K562 (cell line): ENCODE measurements around the gene HES3. TPM values are rescaled to one million over a fixed set of nuclear protein-coding genes. Genes with fewer than 3 reads are reported as not detected.
A peak's percentile ranks its signal among the peaks of the same experiment; 100 is the strongest.

ENCODE experiments used
- ATAC-seq: fragments of 200-7000 bp; cut with Tn5 transposase; 3 replicates; pipeline ENCODE4 v1.9.1; 2020; ENCODE audit warnings: moderate library complexity
- BruUV-seq: library from RNA; stranded (reverse); fragments of 400-500 nt; replicated peaks from 2 replicates; lab custom pipeline; 2021; lab: Mats Ljungman, UMichigan
- CTCF ChIA-PET: fragments of 300-600 bp; formaldehyde crosslinking; extraction: SDS; loops from one replicate; lab custom pipeline; 2021; ENCODE audit warnings: low intra/inter-chr PET ratio; lab: Yijun Ruan, JAX
- POLR2A ChIA-PET: fragments of 300-600, 350-650 bp; sonication (Branson Sonifier 250); formaldehyde crosslinking; extraction: SDS; loops from one replicate; lab custom pipeline; 2021; ENCODE audit warnings: antibody characterized with exemption, inconsistent platforms; lab: Yijun Ruan, JAX
- DNase-seq, 4 experiments: peaks; one replicate each; pipeline versions ENCODE4 v3.0.0 to v3.0.0-alpha.2; 2011 to 2018; ENCODE audit warnings: low spot score in 3 of 4, mixed read lengths in 3 of 4; ENCODE audit errors: extremely low read depth in 1 of 4
- FAIRE-seq: peaks from 2 replicates; lab custom pipeline; 2011; peaks lifted over from hg19 to GRCh38; lab: Jason Lieb, UNC
- H2AFZ ChIP-seq: 2 replicates; pipeline ENCODE4 v1.6.0; 2011; ENCODE audit warnings: low read depth, low read length, control low read depth, inconsistent platforms
- H3K27ac ChIP-seq: fragments of 200-600 bp; 3 replicates; pipeline ENCODE4 v1.8.0; 2011; ENCODE audit warnings: low read depth, mild to moderate bottlenecking, control low read depth, inconsistent platforms, low read length, moderate library complexity, mixed read lengths; ENCODE audit errors: extremely low read depth
- H3K27me3 ChIP-seq, 2 experiments: fragments of 300-600 bp in 1 of 2; 2 replicates in 1 of 2; 3 replicates in 1 of 2; pipeline versions ENCODE4 v1.6.0 to v1.8.0; 2011; ENCODE audit warnings: inconsistent platforms in 2 of 2, low read length in 2 of 2, mild to moderate bottlenecking in 1 of 2, mixed read lengths in 1 of 2, moderate library complexity in 1 of 2; ENCODE audit not compliant: control insufficient read depth in 2 of 2, insufficient read depth in 2 of 2
- H3K36me3 ChIP-seq: fragments of 300-600 bp; 3 replicates; pipeline ENCODE4 v1.8.0; 2011; ENCODE audit warnings: mild to moderate bottlenecking, low read length, inconsistent platforms; ENCODE audit not compliant: control insufficient read depth, insufficient read depth
- H3K4me1 ChIP-seq, 2 experiments: fragments of 200-600 bp in 1 of 2; replicated peaks in 1 of 2; 2 replicates in 1 of 2; 3 replicates in 1 of 2; pipeline versions ENCODE4 v1.5.1 to v1.8.0; 2011; ENCODE audit warnings: inconsistent platforms in 2 of 2, low read length in 2 of 2, mild to moderate bottlenecking in 1 of 2, mixed read lengths in 1 of 2, moderate library complexity in 1 of 2; ENCODE audit not compliant: control insufficient read depth in 2 of 2, insufficient read depth in 2 of 2
- H3K4me2 ChIP-seq: 2 replicates; pipeline ENCODE4 v1.6.1; 2011; ENCODE audit warnings: low read length, control low read depth, inconsistent platforms, mixed read lengths; ENCODE audit not compliant: insufficient read depth
- H3K4me3 ChIP-seq: fragments of 200-600 bp; sonication (generic), shearing (Covaris generic); 2 replicates; pipeline ENCODE4 v1.5.1; 2016; ENCODE audit warnings: control low read depth, inconsistent platforms
- H3K79me2 ChIP-seq: fragments of 200-600 bp; 3 replicates; pipeline ENCODE4 v1.8.0; 2011; ENCODE audit warnings: low read length, inconsistent platforms; ENCODE audit not compliant: control insufficient read depth, insufficient read depth
- H3K9ac ChIP-seq, 2 experiments: 2 replicates each; pipeline versions ENCODE4 v1.6.0 to v1.6.1; 2011; ENCODE audit warnings: low read depth in 2 of 2, low read length in 2 of 2, control low read depth in 1 of 2, inconsistent platforms in 1 of 2, mild to moderate bottlenecking in 1 of 2, mixed read lengths in 1 of 2; ENCODE audit not compliant: insufficient read depth in 1 of 2
- H3K9me1 ChIP-seq: one replicate; pipeline ENCODE4 v1.6.0; 2011; ENCODE audit warnings: inconsistent platforms, mild to moderate bottlenecking, low read length, moderate library complexity; ENCODE audit not compliant: control insufficient read depth, insufficient read depth
- H3K9me3 ChIP-seq: replicated peaks from 2 replicates; pipeline ENCODE4 v1.5.1; 2011; ENCODE audit warnings: low read depth, low read length, inconsistent platforms; ENCODE audit not compliant: control insufficient read depth, insufficient read depth
- H4K20me1 ChIP-seq: replicated peaks from 2 replicates; pipeline ENCODE4 v1.6.1; 2011; ENCODE audit warnings: low read length, inconsistent platforms, mixed read lengths; ENCODE audit not compliant: control insufficient read depth, insufficient read depth
- ARID3A ChIP-seq: IDR thresholded peaks from 2 replicates; pipeline ENCODE4 v1.6.1; 2012; ENCODE audit warnings: low read depth, low read length, improper control_type of control experiment, borderline replicate concordance
- ATF4 ChIP-seq: fragments of 450-650 bp; formaldehyde crosslinking; IDR thresholded peaks from 2 replicates; pipeline ENCODE4 v1.4.0; 2022; ENCODE audit warnings: mild to moderate bottlenecking, moderate library complexity
- BRF2 ChIP-seq: IDR thresholded peaks from 3 replicates; pipeline ENCODE4 v1.6.1; 2011; ENCODE audit warnings: borderline replicate concordance, mild to moderate bottlenecking; ENCODE audit not compliant: insufficient read length, insufficient read depth
- CBX3 ChIP-seq, 2 experiments: IDR thresholded peaks; 1 replicate in 1 of 2; 2 replicates in 1 of 2; pipeline ENCODE4 v1.6.1; 2012; ENCODE audit warnings: inconsistent platforms in 2 of 2, low read length in 2 of 2, borderline replicate concordance in 1 of 2, control low read depth in 1 of 2
- CREB1 ChIP-seq, 2 experiments: sonication (generic) in 1 of 2; formaldehyde crosslinking in 1 of 2; IDR thresholded peaks; 2 replicates each; pipeline versions ENCODE4 v1.6.1 to v1.8.0; 2012 to 2022; ENCODE audit warnings: inconsistent platforms in 1 of 2, mild to moderate bottlenecking in 1 of 2, missing genetic modification reagents in 1 of 2, moderate library complexity in 1 of 2
- FOXK2 ChIP-seq, 2 experiments: fragments of 450-650 bp; IDR thresholded peaks in 1 of 2; conservative IDR thresholded peaks in 1 of 2; 2 replicates each; pipeline ENCODE4 v1.6.1; 2016; ENCODE audit warnings: low read depth in 2 of 2, mild to moderate bottlenecking in 1 of 2
- HDAC3 ChIP-seq: fragments of 450-650 bp; IDR thresholded peaks from 2 replicates; pipeline ENCODE4 v1.6.1; 2018; ENCODE audit warnings: borderline replicate concordance, mild to moderate bottlenecking, moderate library complexity; ENCODE audit not compliant: partially characterized antibody
- HNRNPH1 ChIP-seq: fragments of 200-400 bp; formaldehyde crosslinking; optimal IDR thresholded peaks from 2 replicates; pipeline ENCODE3; 2017; ENCODE audit warnings: low read depth, mild to moderate bottlenecking, low read length, moderate library complexity
- NFE2 ChIP-seq: IDR thresholded peaks from 2 replicates; pipeline ENCODE4 v1.6.1; 2014; ENCODE audit warnings: antibody characterized with exemption, low read depth
- NRF1 ChIP-seq, 2 experiments: fragments of 450-650 bp; IDR thresholded peaks in 1 of 2; conservative IDR thresholded peaks in 1 of 2; 2 replicates each; pipeline ENCODE4 v1.6.1; 2014; ENCODE audit warnings: mild to moderate bottlenecking in 2 of 2
- NUFIP1 ChIP-seq: fragments of 450-650 bp; IDR thresholded peaks from 2 replicates; pipeline ENCODE4 v1.6.1; 2018; ENCODE audit not compliant: partially characterized antibody
- RBM17 ChIP-seq: fragments of 200-400 bp; formaldehyde crosslinking; IDR thresholded peaks from 2 replicates; pipeline ENCODE4 v1.6.1; 2017; ENCODE audit warnings: low read depth, mild to moderate bottlenecking, low read length, borderline replicate concordance
- SMARCA5 ChIP-seq: fragments of 450-650 bp; IDR thresholded peaks from 2 replicates; pipeline ENCODE4 v1.6.1; 2016
- TEAD4 ChIP-seq, 2 experiments: sonication (generic) in 1 of 2; formaldehyde crosslinking in 1 of 2; IDR thresholded peaks; 2 replicates each; pipeline versions ENCODE4 v1.6.1 to v1.8.0; 2012 to 2022; ENCODE audit warnings: borderline replicate concordance in 1 of 2, inconsistent platforms in 1 of 2, low read length in 1 of 2, mild to moderate bottlenecking in 1 of 2, missing genetic modification reagents in 1 of 2
- TGIF2 ChIP-seq: sonication (generic); formaldehyde crosslinking; IDR thresholded peaks from 2 replicates; pipeline ENCODE4 v1.8.1; 2022; ENCODE audit warnings: mild to moderate bottlenecking, missing genetic modification reagents, moderate library complexity
- U2AF1 ChIP-seq: fragments of 200-400 bp; formaldehyde crosslinking; optimal IDR thresholded peaks from 2 replicates; pipeline ENCODE3; 2017; ENCODE audit warnings: mild to moderate bottlenecking, low read depth, low read length, moderate library complexity
- ZNF347 ChIP-seq: fragments of 450-650 bp; formaldehyde crosslinking; IDR thresholded peaks from 2 replicates; pipeline ENCODE4 v1.4.0; 2020; ENCODE audit warnings: low read depth, mild to moderate bottlenecking, moderate library complexity
- ZNF696 ChIP-seq: fragments of 250-450 bp; sonication (Bioruptor Pico); conservative IDR thresholded peaks from 2 replicates; pipeline ENCODE4 v1.4.0; 2020; ENCODE audit warnings: mild to moderate bottlenecking, moderate library complexity
- WGBS: fragments of 100-300 bp; shearing (Covaris generic); methylation state at CpG from one replicate; pipeline ENCODE4 v1.1.6; 2016; ENCODE audit warnings: low coverage, mixed read lengths; ENCODE audit not compliant: insufficient coverage; ENCODE audit errors: missing lambda C conversion rate; 5-methylcytosine and 5-hydroxymethylcytosine counted together
- in situ Hi-C: fragments of 300-500 bp; cut with MboI; formaldehyde crosslinking; loops from 4 replicates; pipeline ENCODE4 v1.15.0; 2018; ENCODE audit warnings: inconsistent platforms, mixed read lengths
- intact Hi-C: fragments of 100-400 bp; cut with micrococcal nuclease; formaldehyde crosslinking; loops from 2 replicates; pipeline ENCODE4 v1.14.2; 2022
- polyA plus RNA-seq, 8 experiments: library from polyadenylated mRNA; depleted of rRNA in 4 of 8; stranded (reverse) in 5 of 8; unstranded in 3 of 8; fragments of >200 nt; fragmentation: Nextera tagmentation in 2 of 8; fragmentation: Illumina TruSeq in 1 of 8; extraction: Ambion mirVana in 2 of 8; extraction: Trizol in 1 of 8; gene quantifications; 2 replicates each; pipeline versions ENCODE4 v1.2.1 to v1.2.3, GENCODE V29; 2011 to 2014; ENCODE audit warnings: inconsistent platforms in 1 of 8, missing spikeins in 1 of 8
- total RNA-seq, 7 experiments: library from RNA; depleted of rRNA in 6 of 7; stranded (reverse); fragments of >200 nt in 6 of 7; fragmentation: Illumina TruSeq in 2 of 7; extraction: Trizol in 2 of 7; gene quantifications; 2 replicates each; pipeline versions ENCODE4 v1.2.1 to v1.2.3, GENCODE V29; 2011 to 2021; ENCODE audit warnings: low replicate concordance in 1 of 7

HES3 gene
- total and polyA plus RNA-seq, 9 of the 15 experiments (the other 6 are each of a cell fraction or from before 2014, with no cell fraction given) = not detected

GRCh38 chr1:6288026-6288425 lies 44.0 kb downstream of the HES3 start:
- POLR2A ChIA-PET = interaction anchor here (0.6 to 1.2 kb wide), 2 partner anchors 51 to 196 kb away, joined by 3 to 4 read pairs; no protein-coding TSS in a partner anchor
- no peak for ATAC-seq
- in situ Hi-C loops = no loop called here

GRCh38 chr1:6288665-6289064 lies 44.7 kb downstream of the HES3 start:
- no peaks in the 10 kb centered on the region for H3K27me3 ChIP-seq
- H3K4me3 ChIP-seq = no peak overlapping the region
- POLR2A ChIA-PET = no interaction called here
- H3K36me3 ChIP-seq = peaks cover 6% of the 10 kb centered on the region; the same call in 2 of the 3 replicates
- WGBS = 67% methylated on average over 10 of the region's 10 CpGs
- H3K9me3 ChIP-seq = no peaks in the 10 kb centered on the region
- DNase-seq (no peak), ATAC-seq (no peak), FAIRE-seq (no peak)
- CTCF ChIA-PET = no interaction called here
- peaks cover 0 to 10% of the 10 kb centered on the region in 2 experiments; a peak in 1 of 5 replicates for H3K4me1 ChIP-seq
- no peaks in the 10 kb centered on the region for H3K79me2 ChIP-seq
- intact Hi-C loops (no loop called here), in situ Hi-C loops (no loop called here)
- H4K20me1 ChIP-seq = peaks cover 11% of the 10 kb centered on the region
- no peaks in the 10 kb centered on the region for H3K9me1 ChIP-seq
- H3K27ac ChIP-seq = no peak overlapping the region
- no peak overlapping the region for H2AFZ ChIP-seq
- no peak overlapping the region for H3K4me2 ChIP-seq
- peak overlapping the region in 1 of 2 experiments; percentile 50; a peak in 1 of 4 replicates for H3K9ac ChIP-seq
- no TSS peak for BruUV-seq
- no peak for TF ChIP-seq CBX3 (IDR thresholded peaks at IDR 0.05; ENCODE audit: borderline replicate concordance in 1 of 2, low read length in 2 of 2)
- no peak for TF ChIP-seq U2AF1
- no peak for TF ChIP-seq BRF2
- no peak for TF ChIP-seq ARID3A
- no peak for TF ChIP-seq TEAD4 (IDR thresholded peaks at IDR 0.05; ENCODE audit: low read length)
- TF ChIP-seq TEAD4 (CRISPR knock-in tag; IDR thresholded peaks at IDR 0.05; ENCODE audit: borderline replicate concordance) = no peak
- TF ChIP-seq ATF4 (CRISPR knock-in tag) = no peak

More at GRCh38 chr1:6288026-6288425, 44.0 kb downstream of the HES3 start:
- 80% methylated on average over 14 of the region's 14 CpGs for WGBS
- H2AFZ ChIP-seq = no peak overlapping the region
- peaks cover 11% of the 10 kb centered on the region for H4K20me1 ChIP-seq
- no peaks in the 10 kb centered on the region for H3K79me2 ChIP-seq
- CTCF ChIA-PET = no interaction called here
- no peak overlapping the region for H3K4me3 ChIP-seq
- FAIRE-seq (no peak), DNase-seq (no peak)
- H3K36me3 ChIP-seq = peaks cover under 1% of the 10 kb centered on the region; the same call in 1 of the 3 replicates
- intact Hi-C loops = no loop called here
- H3K9me1 ChIP-seq = no peaks in the 10 kb centered on the region
- no peak for TF ChIP-seq SMARCA5
- TF ChIP-seq ZNF347 (CRISPR knock-in tag) = no peak
- TF ChIP-seq HDAC3 = no peak
- no peak for TF ChIP-seq NFE2
- TF ChIP-seq RBM17 = no peak
- no peak for TF ChIP-seq CREB1 (IDR thresholded peaks at IDR 0.05)
- no peak for TF ChIP-seq CREB1 (CRISPR knock-in tag; IDR thresholded peaks at IDR 0.05)
- no peak for TF ChIP-seq NUFIP1
- no peak for TF ChIP-seq ZNF696
- TF ChIP-seq HNRNPH1 = no peak
- TF ChIP-seq FOXK2 (conservative IDR thresholded peaks at IDR 0.05 in 1 of 2, IDR thresholded peaks at IDR 0.05 in 1 of 2; ENCODE audit: low read depth in 2 of 2) = no peak
- TF ChIP-seq NRF1 (conservative IDR thresholded peaks at IDR 0.05 in 1 of 2, IDR thresholded peaks at IDR 0.05 in 1 of 2) = no peak
- no peak for TF ChIP-seq TGIF2 (CRISPR knock-in tag)
- no TSS peak for BruUV-seq
- H3K27me3 ChIP-seq = no peaks in the 10 kb centered on the region
- no peak overlapping the region for H3K4me2 ChIP-seq
- H3K9me3 ChIP-seq = no peaks in the 10 kb centered on the region
- H3K4me1 ChIP-seq = peaks cover 0 to 10% of the 10 kb centered on the region in 2 experiments; a peak in 1 of 5 replicates
- H3K9ac ChIP-seq = no peak overlapping the region; a peak in 1 of 4 replicates
- H3K27ac ChIP-seq = no peak overlapping the region
